ENCODE results near the gene CCDC69. TPM values are rescaled to one million over a fixed set of nuclear protein-coding genes. Genes with fewer than 3 reads are reported as not detected.

CCDC69 gene
- total and polyA plus RNA-seq, 2 of the 8 experiments (the other 6 are each of a cell fraction or from before 2014, with no cell fraction given), result 8.4 to 10.8 TPM

DNA sequence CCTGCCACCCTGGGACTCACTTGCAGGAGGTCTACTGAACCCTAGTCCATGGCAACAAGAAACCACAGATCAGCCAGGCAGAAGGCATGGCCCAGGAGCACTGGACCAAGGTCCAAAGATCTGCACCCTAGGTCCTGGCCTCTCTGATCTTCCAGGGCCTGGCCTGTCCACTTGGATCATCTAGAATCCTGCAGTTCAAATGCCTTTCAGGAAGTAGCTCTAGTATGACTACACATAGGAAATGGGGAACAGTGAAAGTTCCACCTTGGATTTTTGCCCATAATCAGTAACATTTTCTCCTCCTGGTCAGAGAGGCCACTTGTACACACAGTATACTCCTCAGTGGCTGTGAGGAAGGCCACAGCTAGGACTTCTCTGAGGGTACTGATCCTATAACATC is 77.8 kb downstream of the CCDC69 start:
- no peak overlapping the region for H2AFZ ChIP-seq (ENCODE audit: low read length)
- peaks cover 0 to 3% (median 0%) of the 10 kb centered on the region in 4 experiments; a peak in 1 of 8 replicates for H3K36me3 ChIP-seq (ENCODE audit: control insufficient read depth in 2 of 4, insufficient read depth in 4 of 4, low read length in 3 of 4)
- H3K79me2 ChIP-seq (ENCODE audit: control insufficient read depth in 1 of 2, insufficient read depth in 2 of 2, low read length in 2 of 2), result no peaks in the 10 kb centered on the region
- no peak overlapping the region for H2BK5ac ChIP-seq (ENCODE audit: low read depth, low read length)
- no peak overlapping the region for H2BK12ac ChIP-seq (ENCODE audit: low read depth, low read length)
- H3K56ac ChIP-seq (replicated peaks; ENCODE audit: insufficient read length, low read depth, low read length), result no peak overlapping the region
- no peak overlapping the region for H3K4me3 ChIP-seq (ENCODE audit: extremely low read depth in 1 of 4, insufficient read depth in 2 of 4, low read depth in 3 of 4, low read length in 4 of 4)
- no peak overlapping the region for H2BK120ac ChIP-seq (replicated peaks; ENCODE audit: low read depth, low read length)
- H2BK15ac ChIP-seq (ENCODE audit: low read length), result no peak overlapping the region
- H4K91ac ChIP-seq (replicated peaks; ENCODE audit: insufficient read length, low read length), result no peak overlapping the region
- H4K5ac ChIP-seq (ENCODE audit: insufficient read length, low read depth, low read length), result no peak overlapping the region
- peaks cover 0 to 18% (median 9%) of the 10 kb centered on the region in 4 experiments; a peak in 5 of 7 replicates for H3K4me1 ChIP-seq (replicated peaks in 1 of 4; ENCODE audit: control insufficient read depth in 3 of 4, insufficient read depth in 4 of 4, low read length in 3 of 4)
- no peaks in the 10 kb centered on the region; a peak in 1 of 7 replicates for H3K27me3 ChIP-seq (replicated peaks in 1 of 4; ENCODE audit: control insufficient read depth in 3 of 4, extremely low read depth in 1 of 4, insufficient read depth in 3 of 4, low read length in 3 of 4)
- no peak for FAIRE-seq
- ChIA-PET POLR2A (ENCODE audit: partially characterized antibody) (interaction anchor here (1.2 to 1.5 kb wide), 2 partner anchors 16 to 22 kb away, joined by 3 read pairs; no protein-coding TSS in a partner anchor), CTCF (ENCODE audit: partially characterized antibody) (interaction anchor here (0.8 to 39.8 kb wide), 7 partner anchors 12 to 93 kb away, joined by 3 to 810 read pairs (median 7); partner anchors contain the start of gene ANXA6)
- no peaks in the 10 kb centered on the region for H3K9me3 ChIP-seq (ENCODE audit: insufficient read depth in 2 of 2, low read depth in 1 of 2, low read length in 1 of 2)
- H3K23ac ChIP-seq (ENCODE audit: insufficient read length), result no peak overlapping the region
- no peaks in the 10 kb centered on the region for H3K23me2 ChIP-seq (ENCODE audit: low read depth, low read length)
- no peak overlapping the region for H3K4ac ChIP-seq (replicated peaks; ENCODE audit: insufficient read length, low read depth, low read length)
- H2BK20ac ChIP-seq (ENCODE audit: low read length), result no peak overlapping the region
- TF ChIP-seq, protein P1, sequence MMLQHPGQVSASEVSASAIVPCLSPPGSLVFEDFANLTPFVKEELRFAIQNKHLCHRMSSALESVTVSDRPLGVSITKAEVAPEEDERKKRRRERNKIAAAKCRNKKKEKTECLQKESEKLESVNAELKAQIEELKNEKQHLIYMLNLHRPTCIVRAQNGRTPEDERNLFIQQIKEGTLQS (IDR thresholded peaks at IDR 0.05; ENCODE audit: insufficient read depth, low read depth, low read length), result no peak
- TF ChIP-seq SIN3A (conservative IDR thresholded peaks at IDR 0.05 in 1 of 2, IDR thresholded peaks at IDR 0.05 in 1 of 2; ENCODE audit: low read depth in 1 of 2, low read length in 2 of 2) (no peak), RNF2 (IDR thresholded peaks at IDR 0.05; ENCODE audit: borderline replicate concordance, low read depth, low read length, missing control alignments, poor library complexity, severe bottlenecking) (no peak), CBX8 (IDR thresholded peaks at IDR 0.05; ENCODE audit: borderline replicate concordance, low read depth, low read length) (no peak), SIX5 (IDR thresholded peaks at IDR 0.05; ENCODE audit: low read depth, low read length) (no peak), EP300 (IDR thresholded peaks at IDR 0.05; ENCODE audit: borderline replicate concordance in 1 of 2, low read depth in 2 of 2, low read length in 2 of 2) (no peak), SAP30 (IDR thresholded peaks at IDR 0.05; ENCODE audit: insufficient read depth, insufficient replicate concordance, low read length) (no peak), SRF (IDR thresholded peaks at IDR 0.05; ENCODE audit: low read depth, low read length) (no peak)
- no peak overlapping the region for H3K18ac ChIP-seq (ENCODE audit: extremely low read depth, low read length)
- no peaks in the 10 kb centered on the region; the same call in none of the 2 replicates for H3K79me1 ChIP-seq (ENCODE audit: low read depth, low read length)
- no peak overlapping the region for H2AK5ac ChIP-seq (ENCODE audit: low read depth, low read length)
- DNase-seq (ENCODE audit: low read depth in 1 of 2, low spot score in 2 of 2), result no peak
- peaks cover 0 to 2% of the 10 kb centered on the region in 2 experiments for H4K20me1 ChIP-seq (replicated peaks in 1 of 2; ENCODE audit: control insufficient read depth in 1 of 2, insufficient read depth in 2 of 2, low read length in 2 of 2)
- no peak overlapping the region for H4K8ac ChIP-seq (ENCODE audit: extremely low read depth, insufficient read depth, low read length)
- no peak overlapping the region for H3K27ac ChIP-seq (ENCODE audit: low read depth, low read length)
- H3K9ac ChIP-seq (replicated peaks in 1 of 4; ENCODE audit: extremely low read depth in 1 of 4, low read depth in 3 of 4, low read length in 3 of 4), result no peak overlapping the region
- H3K4me2 ChIP-seq (ENCODE audit: insufficient read depth in 1 of 2, low read depth in 2 of 2, low read length in 2 of 2), result no peak overlapping the region
- no peak overlapping the region for H3K14ac ChIP-seq (ENCODE audit: insufficient read length)
